Adipocyte (in vitro differentiated cells): Measurements from ENCODE around the gene UBE2E1.
"Not testable (repeated sequence)": the region's sequence is repeated elsewhere in the genome, so short reads cannot be mapped to it uniquely, and the experiment has no call there.

Experiments used
- DNase-seq: peaks from one replicate; pipeline ENCODE4 v3.0.0-alpha.2; 2015; ENCODE audit warnings: low read depth
- H3K27me3 ChIP-seq: replicated peaks from 2 replicates; pipeline ENCODE4 v1.7.0; 2013; ENCODE audit warnings: mild to moderate bottlenecking, low read length, moderate library complexity; ENCODE audit not compliant: control insufficient read depth, insufficient read depth
- H3K36me3 ChIP-seq: 2 replicates; pipeline ENCODE4 v1.7.0; 2013; ENCODE audit warnings: low read length, mild to moderate bottlenecking, moderate library complexity; ENCODE audit not compliant: control insufficient read depth, insufficient read depth, severe bottlenecking
- H3K4me1 ChIP-seq: 2 replicates; pipeline ENCODE4 v1.7.0; 2013; ENCODE audit warnings: mild to moderate bottlenecking, low read length, moderate library complexity; ENCODE audit not compliant: control insufficient read depth, insufficient read depth
- H3K4me3 ChIP-seq: 2 replicates; pipeline ENCODE4 v1.7.0; 2013; ENCODE audit warnings: mild to moderate bottlenecking, low read length, moderate library complexity
- H3K9ac ChIP-seq: 2 replicates; pipeline ENCODE4 v1.7.0; 2013; ENCODE audit warnings: mild to moderate bottlenecking, low read length, moderate library complexity
- H3K9me3 ChIP-seq: 2 replicates; pipeline ENCODE4 v1.7.0; 2013; ENCODE audit warnings: mild to moderate bottlenecking, low read length, moderate library complexity; ENCODE audit not compliant: control insufficient read depth

The UBE2E1 gene

GRCh38 chr3:23861689-23862088 is 55.9 kb downstream of the UBE2E1 start:
- Histone ChIP-seq H3K4me3 (no peak overlapping the region), H3K27me3 (no peaks in the 10 kb centered on the region), H3K9ac (no peak overlapping the region), H3K36me3 (peaks cover 7% of the 10 kb centered on the region), H3K4me1 (peaks cover 32% of the 10 kb centered on the region), H3K9me3 (no peaks in the 10 kb centered on the region)
- no peak for DNase-seq

GRCh38 chr3:23863060-23863459 is 57.3 kb downstream of the UBE2E1 start:
- H3K27me3 ChIP-seq: no peaks in the 10 kb centered on the region
- H3K4me3 ChIP-seq: no peak overlapping the region
- H3K9ac ChIP-seq: no peak overlapping the region
- no peaks in the 10 kb centered on the region for H3K9me3 ChIP-seq
- peaks cover 34% of the 10 kb centered on the region for H3K4me1 ChIP-seq
- peaks cover 7% of the 10 kb centered on the region for H3K36me3 ChIP-seq
- no peak for DNase-seq

- Histone ChIP-seq H3K9me3 (no peaks in the 10 kb centered on the region), H3K9ac (no peak overlapping the region), H3K4me1 (peaks cover 21% of the 10 kb centered on the region), H3K27me3 (no peaks in the 10 kb centered on the region), H3K36me3 (peaks cover 7% of the 10 kb centered on the region), H3K4me3 (no peak overlapping the region)
- no peak for DNase-seq
Measured at GRCh38 chr3:23864931-23865330, 59.2 kb downstream of the UBE2E1 start.

- Histone ChIP-seq H3K4me3 (no peak overlapping the region), H3K36me3 (peaks cover 7% of the 10 kb centered on the region), H3K4me1 (peaks cover 25% of the 10 kb centered on the region), H3K9me3 (no peaks in the 10 kb centered on the region), H3K27me3 (no peaks in the 10 kb centered on the region), H3K9ac (no peak overlapping the region)
- peak; percentile 19 for DNase-seq
Measured at GRCh38 chr3:23865595-23866396, 60.0 kb downstream of the UBE2E1 start.

- peaks cover 25% of the 10 kb centered on the region for H3K4me1 ChIP-seq
Measured at GRCh38 chr3:23867400-23867799, 61.6 kb downstream of the UBE2E1 start.

GRCh38 chr3:23867838-23868237 is 62.1 kb downstream of the UBE2E1 start:
- H3K9me3 ChIP-seq: no peaks in the 10 kb centered on the region
- no peak overlapping the region for H3K4me3 ChIP-seq
- H3K9ac ChIP-seq: no peak overlapping the region
- no peaks in the 10 kb centered on the region for H3K36me3 ChIP-seq
- peaks cover 25% of the 10 kb centered on the region for H3K4me1 ChIP-seq
- H3K27me3 ChIP-seq: no peaks in the 10 kb centered on the region
- DNase-seq: no peak

More at GRCh38 chr3:23867400-23867799, 61.6 kb downstream of the UBE2E1 start:
- no peaks in the 10 kb centered on the region for H3K27me3 ChIP-seq
- H3K9ac ChIP-seq: no peak overlapping the region
- no peak for DNase-seq
- H3K36me3 ChIP-seq: no peaks in the 10 kb centered on the region
- H3K4me3 ChIP-seq: no peak overlapping the region
- H3K9me3 ChIP-seq: no peaks in the 10 kb centered on the region

- no peak for DNase-seq
- H3K9me3 ChIP-seq: no peaks in the 10 kb centered on the region
- no peak overlapping the region for H3K4me3 ChIP-seq
- H3K27me3 ChIP-seq: no peaks in the 10 kb centered on the region
- no peaks in the 10 kb centered on the region for H3K36me3 ChIP-seq
- H3K9ac ChIP-seq: no peak overlapping the region
- peaks cover 35% of the 10 kb centered on the region for H3K4me1 ChIP-seq
Measured at GRCh38 chr3:23869977-23870662, 64.4 kb downstream of the UBE2E1 start.

GRCh38 chr3:23870663-23871043 is 64.9 kb downstream of the UBE2E1 start:
- H3K27me3 ChIP-seq, DNase-seq, H3K9me3 ChIP-seq, H3K36me3 ChIP-seq, H3K9ac ChIP-seq, H3K4me3 ChIP-seq: not testable (repeated sequence)
- H3K4me1 ChIP-seq: peaks cover 37% of the 10 kb centered on the region

GRCh38 chr3:23871361-23871760 is 65.6 kb downstream of the UBE2E1 start:
- H3K9me3 ChIP-seq, H3K4me3 ChIP-seq, H3K27me3 ChIP-seq, H3K36me3 ChIP-seq, DNase-seq, H3K9ac ChIP-seq: not testable (repeated sequence)
- peaks cover 33% of the 10 kb centered on the region for H3K4me1 ChIP-seq

GRCh38 chr3:23872330-23872729 is 66.6 kb downstream of the UBE2E1 start:
- H3K36me3 ChIP-seq: no peaks in the 10 kb centered on the region
- H3K27me3 ChIP-seq: no peaks in the 10 kb centered on the region
- no peak for DNase-seq
- H3K9ac ChIP-seq: no peak overlapping the region
- peaks cover 38% of the 10 kb centered on the region for H3K4me1 ChIP-seq
- H3K9me3 ChIP-seq: no peaks in the 10 kb centered on the region
- no peak overlapping the region for H3K4me3 ChIP-seq

GRCh38 chr3:23873941-23874340 is 68.2 kb downstream of the UBE2E1 start:
- Histone ChIP-seq H3K36me3 (no peaks in the 10 kb centered on the region), H3K9ac (peak overlapping the region; percentile 9), H3K4me3 (peak overlapping the region; percentile 67), H3K4me1 (peaks cover 47% of the 10 kb centered on the region), H3K27me3 (no peaks in the 10 kb centered on the region), H3K9me3 (no peaks in the 10 kb centered on the region)
- DNase-seq: peak; percentile 72
